Smooth muscle cell (in vitro differentiated cells): ENCODE measurements around the gene TKTL1. TPM values are rescaled to one million over a fixed set of nuclear protein-coding genes. Genes with fewer than 3 reads are reported as not detected.

ENCODE experiments used
- DNase-seq: peaks from one replicate; lab custom pipeline; 2025; ENCODE audit not compliant: unreplicated experiment; lab: John Stamatoyannopoulos, UW
- H2AFZ ChIP-seq: fragments of 200-600 bp; sonication (generic); 2 replicates; pipeline ENCODE4 v1.6.0; 2016; ENCODE audit warnings: antibody characterized with exemption, low read depth, mild to moderate bottlenecking
- H3F3A ChIP-seq: fragments of 200-600 bp; sonication (generic); 2 replicates; pipeline ENCODE4 v1.6.0; 2017; ENCODE audit warnings: antibody characterized with exemption, low read depth
- H3K27ac ChIP-seq: fragments of 200-600 bp; sonication (generic); 2 replicates; pipeline ENCODE4 v1.5.1; 2016; ENCODE audit warnings: low read depth, mild to moderate bottlenecking
- H3K27me3 ChIP-seq: fragments of 200-600 bp; sonication (generic); 2 replicates; pipeline ENCODE4 v1.6.1; 2016; ENCODE audit warnings: low read depth, mild to moderate bottlenecking
- H3K36me3 ChIP-seq: fragments of 200-600 bp; sonication (generic); 2 replicates; pipeline ENCODE4 v1.5.1; 2016; ENCODE audit warnings: low read depth
- H3K4me1 ChIP-seq: fragments of 200-600 bp; sonication (generic); 2 replicates; pipeline ENCODE4 v1.5.1; 2016; ENCODE audit warnings: low read depth
- H3K4me2 ChIP-seq: fragments of 200-600 bp; sonication (generic); 2 replicates; pipeline ENCODE4 v1.6.0; 2016; ENCODE audit warnings: mild to moderate bottlenecking
- H3K4me3 ChIP-seq: fragments of 200-600 bp; sonication (generic); 2 replicates; pipeline ENCODE4 v1.5.1; 2016; ENCODE audit warnings: mild to moderate bottlenecking
- H3K79me2 ChIP-seq: fragments of 200-600 bp; sonication (generic); 2 replicates; pipeline ENCODE4 v1.6.0; 2016; ENCODE audit warnings: low read depth, mild to moderate bottlenecking
- H3K9ac ChIP-seq: fragments of 200-600 bp; sonication (generic); 2 replicates; pipeline ENCODE4 v1.6.0; 2016; ENCODE audit warnings: low read depth
- H3K9me3 ChIP-seq: fragments of 200-600 bp; sonication (generic); replicated peaks from 2 replicates; pipeline ENCODE4 v1.5.1; 2016; ENCODE audit warnings: low read depth
- H4K20me1 ChIP-seq: fragments of 200-600 bp; sonication (generic); 2 replicates; pipeline ENCODE4 v1.6.0; 2016; ENCODE audit warnings: low read depth
- CTCF ChIP-seq: fragments of 200-600 bp; sonication (generic); IDR thresholded peaks from 2 replicates; pipeline ENCODE4 v1.5.1; 2017; ENCODE audit warnings: borderline replicate concordance, mild to moderate bottlenecking, antibody characterized with exemption; ENCODE audit not compliant: insufficient read depth, poor library complexity, severe bottlenecking
- WGBS: methylation state at CpG from one replicate; pipeline ENCODE4 v1.1.7; 2016; ENCODE audit warnings: low lambda C conversion rate; 5-methylcytosine and 5-hydroxymethylcytosine counted together
- polyA plus RNA-seq: library from polyadenylated mRNA; unstranded; fragments of >200 nt; fragmentation: Nextera tagmentation; extraction: Ambion mirVana; gene quantifications from 2 replicates; pipeline ENCODE4 v1.2.1, GENCODE V29; 2016
- total RNA-seq: library from RNA; depleted of rRNA; stranded (reverse); fragments of >200 nt; gene quantifications from 2 replicates; pipeline ENCODE4 v1.2.3, GENCODE V29; 2014

The TKTL1 gene
- total and polyA plus RNA-seq, 2 experiments from 2014 or later: not detected

- no peak for DNase-seq
- H2AFZ ChIP-seq: no peak overlapping the region
- no peaks in the 10 kb centered on the region for H3K36me3 ChIP-seq
- WGBS: 95% methylated on average over 41 of the region's 41 CpGs
- no peaks in the 10 kb centered on the region for H3K27me3 ChIP-seq
- no peaks in the 10 kb centered on the region for H3K4me1 ChIP-seq
- H3K4me3 ChIP-seq: no peak overlapping the region
- no peaks in the 10 kb centered on the region for H3F3A ChIP-seq
- peaks cover 19% of the 10 kb centered on the region for H3K79me2 ChIP-seq
- H4K20me1 ChIP-seq: peaks cover 100% of the 10 kb centered on the region
- TF ChIP-seq CTCF: no peak
- H3K4me2 ChIP-seq: no peak overlapping the region
- H3K27ac ChIP-seq: no peak overlapping the region
- H3K9ac ChIP-seq: no peak overlapping the region
- H3K9me3 ChIP-seq: no peaks in the 10 kb centered on the region
Measured at GRCh38 chrX:154359362-154360154, 64.0 kb downstream of the TKTL1 start.

- Histone ChIP-seq H3F3A (no peaks in the 10 kb centered on the region), H4K20me1 (peaks cover 100% of the 10 kb centered on the region), H3K4me3 (no peak overlapping the region), H3K4me2 (no peak overlapping the region), H3K9me3 (no peaks in the 10 kb centered on the region), H3K36me3 (no peaks in the 10 kb centered on the region), H3K79me2 (peaks cover 19% of the 10 kb centered on the region), H3K4me1 (no peaks in the 10 kb centered on the region), H2AFZ (no peak overlapping the region), H3K9ac (no peak overlapping the region), H3K27ac (no peak overlapping the region), H3K27me3 (no peaks in the 10 kb centered on the region)
- 91% methylated on average over 34 of the region's 34 CpGs for WGBS
- TF ChIP-seq CTCF: no peak
- no peak for DNase-seq
Measured at GRCh38 chrX:154360155-154360713, 64.6 kb downstream of the TKTL1 start.

- TF ChIP-seq CTCF: no peak
- Histone ChIP-seq H3K4me3 (no peak overlapping the region), H3K27me3 (no peaks in the 10 kb centered on the region), H2AFZ (no peak overlapping the region), H3K36me3 (no peaks in the 10 kb centered on the region), H4K20me1 (peaks cover 100% of the 10 kb centered on the region), H3K9me3 (no peaks in the 10 kb centered on the region), H3K9ac (no peak overlapping the region), H3K4me2 (no peak overlapping the region), H3K27ac (no peak overlapping the region), H3K4me1 (no peaks in the 10 kb centered on the region), H3K79me2 (peaks cover 31% of the 10 kb centered on the region), H3F3A (peaks cover 6% of the 10 kb centered on the region)
- no peak for DNase-seq
- 91% methylated on average over 30 of the region's 30 CpGs for WGBS
Measured at GRCh38 chrX:154362085-154362742, 66.6 kb downstream of the TKTL1 start.
